GM12872 (cell line): ENCODE results near the gene PRKCA.

ENCODE experiments used
- CTCF ChIP-seq: IDR thresholded peaks from 3 replicates; pipeline ENCODE4 v1.5.1; 2011; ENCODE audit warnings: low read depth, mild to moderate bottlenecking, low read length, moderate library complexity; ENCODE audit not compliant: insufficient read depth

Gene PRKCA

DNA sequence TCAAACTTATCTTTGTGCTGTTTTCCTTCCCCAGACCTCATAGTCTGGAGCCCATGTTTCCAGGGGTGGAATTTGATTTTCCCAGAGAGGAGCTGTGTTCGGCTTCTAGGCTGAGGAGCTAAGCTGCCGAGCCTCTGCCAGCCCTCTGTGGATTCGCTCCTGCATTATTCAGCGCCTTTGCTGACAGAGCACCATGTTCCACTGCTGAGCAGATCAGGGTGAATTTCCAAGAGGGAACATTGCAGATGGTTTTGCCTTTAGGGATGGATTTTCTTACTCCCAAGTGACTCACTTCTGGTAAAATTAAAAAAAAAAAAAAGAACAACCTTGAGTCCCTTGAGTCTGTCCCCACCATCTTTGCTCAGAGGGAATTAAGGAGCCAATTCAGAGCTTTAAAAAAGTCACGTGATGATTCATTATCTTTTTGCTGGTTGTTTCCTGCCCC is 229.5 kb downstream of the PRKCA start:
- no peak for TF ChIP-seq CTCF

GRCh38 chr17:66533572-66533971 is 231.2 kb downstream of the PRKCA start:
- no peak for TF ChIP-seq CTCF

- no peak for TF ChIP-seq CTCF
Measured at GRCh38 chr17:66533986-66534385, 231.6 kb downstream of the PRKCA start.

- no peak for TF ChIP-seq CTCF
Measured at GRCh38 chr17:66535611-66536010, 233.2 kb downstream of the PRKCA start.

GRCh38 chr17:66537502-66537901 is 235.1 kb downstream of the PRKCA start:
- TF ChIP-seq CTCF: no peak

DNA sequence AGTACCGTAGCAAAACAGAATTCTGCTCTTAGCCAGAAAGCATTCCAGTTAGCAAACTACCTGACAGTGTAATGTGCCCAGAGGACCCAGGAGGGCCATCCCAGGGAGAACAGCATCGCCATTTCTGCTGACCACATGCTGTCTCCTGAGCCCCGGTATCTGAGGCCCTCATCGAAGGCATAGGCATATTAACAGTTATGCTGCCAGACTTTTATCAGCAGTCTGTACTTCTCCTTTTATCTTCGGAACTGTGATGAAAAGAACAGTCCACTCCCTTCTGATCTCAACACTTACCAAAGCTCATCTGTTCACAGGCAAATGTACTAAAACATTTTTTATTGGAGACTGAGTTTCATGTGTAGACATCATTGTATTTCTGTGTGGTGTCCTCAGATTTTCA is 236.4 kb downstream of the PRKCA start:
- TF ChIP-seq CTCF: no peak

DNA sequence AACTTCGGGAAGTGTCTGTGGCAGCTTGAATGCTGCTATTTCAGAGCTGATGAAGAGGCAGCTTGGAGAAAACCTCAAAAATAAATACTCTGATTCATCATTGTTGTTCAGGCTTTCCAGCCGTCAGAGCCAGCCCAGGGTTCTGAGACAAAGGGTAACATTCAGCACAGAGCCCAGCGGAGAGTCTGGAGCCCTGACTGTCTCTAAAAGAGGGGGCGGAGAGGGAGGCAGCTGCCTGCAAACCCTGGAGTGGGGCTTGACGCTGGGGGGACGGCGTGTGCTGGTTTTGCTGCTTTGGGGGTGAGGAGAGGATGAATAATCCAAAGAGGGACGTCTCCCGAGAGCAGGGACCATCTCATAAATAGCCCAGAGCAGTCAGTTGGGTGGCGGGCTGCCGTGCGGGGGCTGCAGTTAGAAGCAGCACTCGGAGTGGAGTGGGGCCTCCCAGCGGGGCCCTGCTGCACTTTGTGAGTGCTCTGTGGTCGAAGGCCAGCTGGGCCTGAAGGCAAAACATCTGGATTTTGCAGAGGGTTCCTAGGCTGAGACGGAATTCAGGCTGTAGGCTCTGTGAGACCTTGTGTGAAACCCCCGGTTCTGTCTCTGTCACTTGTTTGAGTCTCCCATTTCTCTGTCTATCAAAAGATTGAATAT is 237.8 kb downstream of the PRKCA start:
- TF ChIP-seq CTCF: no peak
